ENCODE data around the gene KCNJ14.

KCNJ14 gene

DNA sequence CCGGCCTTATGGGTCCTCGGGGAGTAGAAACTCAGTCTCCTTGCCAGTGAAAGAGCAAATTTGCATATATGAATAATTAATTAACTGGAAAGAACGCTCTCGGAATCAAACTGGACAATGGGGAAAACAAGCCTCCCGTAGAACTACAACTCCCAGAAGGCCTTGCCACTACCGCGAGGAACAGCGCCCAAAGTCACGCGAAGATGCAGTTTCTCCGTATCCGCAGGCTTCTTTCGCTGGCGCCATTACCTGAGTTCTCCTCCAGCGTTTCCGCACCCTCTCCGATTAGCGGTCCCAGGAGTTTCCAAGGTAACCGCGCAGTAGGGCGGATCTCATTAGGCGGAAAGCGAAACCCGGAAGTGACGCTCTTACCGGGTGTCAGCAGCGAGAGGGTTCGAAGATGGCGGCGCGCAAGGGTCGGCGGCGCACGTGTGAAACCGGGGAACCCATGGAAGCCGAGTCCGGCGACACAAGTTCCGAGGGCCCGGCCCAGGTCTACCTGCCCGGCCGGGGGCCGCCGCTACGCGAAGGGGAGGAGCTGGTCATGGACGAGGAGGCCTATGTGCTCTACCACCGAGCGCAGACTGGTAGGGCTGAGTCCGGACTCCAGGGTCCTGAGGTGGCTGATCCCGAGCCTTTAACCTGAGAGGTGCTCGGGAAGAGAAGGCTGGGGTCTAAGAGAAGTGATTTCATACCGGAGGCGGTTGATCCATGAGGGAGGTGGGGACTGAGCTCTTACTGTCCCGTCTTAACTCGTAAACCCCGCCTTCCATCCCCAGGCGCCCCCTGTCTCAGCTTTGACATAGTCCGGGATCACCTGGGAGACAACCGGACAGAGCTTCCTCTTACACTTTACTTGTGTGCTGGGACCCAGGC is 9.5 kb upstream of the KCNJ14 start, which contains the start of gene GRWD1:
TSS of gene GRWD1 (plus strand) at position 378 of the 876 bp plus-strand sequence. CDS start at position 401, 23 bp downstream.
- peak; percentile 99 for FAIRE-seq

DNA sequence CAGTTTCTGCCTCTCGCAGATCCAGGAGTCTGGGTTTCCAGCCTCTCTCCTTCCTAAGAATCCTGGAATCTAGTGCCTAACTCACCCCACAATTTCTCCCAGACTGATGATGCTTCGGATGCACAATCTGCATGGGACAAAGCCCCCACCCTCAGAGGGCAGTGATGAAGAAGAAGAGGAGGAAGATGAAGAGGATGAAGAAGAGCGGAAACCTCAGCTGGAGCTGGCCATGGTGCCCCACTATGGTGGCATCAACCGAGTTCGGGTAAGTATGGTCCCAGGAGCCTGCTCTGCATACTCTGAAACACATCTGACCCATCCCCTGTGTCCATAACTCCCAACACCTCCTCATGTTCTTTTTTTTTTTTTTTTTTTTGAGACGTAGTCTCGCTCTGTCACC is 8.8 kb upstream of the KCNJ14 start:
- no peak for FAIRE-seq

DNA sequence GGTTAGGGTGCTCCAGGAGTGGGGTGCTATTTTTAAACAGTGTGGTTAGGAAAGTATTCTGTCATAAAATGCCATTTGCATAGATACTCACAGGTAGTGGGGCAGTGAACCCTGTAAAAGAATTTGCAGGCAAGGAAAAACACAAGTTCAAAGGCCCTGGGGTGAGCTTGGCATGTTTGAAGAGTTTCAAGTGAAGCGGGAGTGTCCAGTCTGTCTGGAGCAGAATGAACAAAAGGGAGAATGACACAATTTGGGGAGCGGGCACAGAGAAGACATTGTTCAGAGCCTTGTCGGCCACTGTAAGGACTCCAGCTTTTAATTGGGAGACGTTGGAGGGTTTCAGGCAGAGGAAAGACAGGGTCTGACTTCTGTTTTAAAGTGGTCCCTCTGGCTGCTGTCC is 6.8 kb upstream of the KCNJ14 start:
- FAIRE-seq, result no peak

DNA sequence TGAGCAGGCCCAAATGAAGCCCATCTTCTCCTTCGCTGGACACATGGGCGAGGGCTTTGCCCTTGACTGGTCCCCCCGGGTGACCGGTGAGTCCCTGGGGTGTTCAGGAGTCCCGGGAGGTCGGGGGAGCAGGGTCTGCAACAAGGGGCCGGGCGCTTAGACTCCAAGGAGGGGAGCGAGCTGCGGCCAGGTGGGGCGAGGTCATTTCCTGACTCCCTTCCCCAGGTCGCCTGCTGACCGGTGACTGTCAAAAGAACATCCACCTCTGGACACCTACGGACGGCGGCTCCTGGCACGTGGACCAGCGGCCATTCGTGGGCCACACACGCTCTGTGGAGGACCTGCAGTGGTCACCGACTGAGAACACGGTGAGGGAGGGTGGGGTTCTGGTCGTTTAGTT is 4.9 kb upstream of the KCNJ14 start:
- no peak for FAIRE-seq

DNA sequence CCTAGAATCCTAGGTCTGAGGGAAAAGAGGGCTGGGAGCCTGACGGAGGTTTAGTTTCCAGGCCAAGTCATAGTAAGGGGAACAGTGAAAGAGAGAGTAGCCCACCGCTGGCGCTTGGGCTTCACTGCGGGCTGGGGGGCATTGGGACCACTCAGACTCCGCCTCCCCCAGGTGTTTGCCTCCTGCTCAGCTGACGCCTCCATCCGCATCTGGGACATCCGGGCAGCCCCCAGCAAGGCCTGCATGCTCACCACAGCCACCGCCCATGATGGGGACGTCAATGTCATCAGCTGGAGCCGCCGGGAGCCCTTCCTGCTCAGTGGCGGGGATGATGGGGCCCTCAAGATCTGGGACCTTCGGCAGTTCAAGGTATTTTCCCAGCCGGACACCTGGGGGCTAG is 4.5 kb upstream of the KCNJ14 start:
- no peak for FAIRE-seq

DNA sequence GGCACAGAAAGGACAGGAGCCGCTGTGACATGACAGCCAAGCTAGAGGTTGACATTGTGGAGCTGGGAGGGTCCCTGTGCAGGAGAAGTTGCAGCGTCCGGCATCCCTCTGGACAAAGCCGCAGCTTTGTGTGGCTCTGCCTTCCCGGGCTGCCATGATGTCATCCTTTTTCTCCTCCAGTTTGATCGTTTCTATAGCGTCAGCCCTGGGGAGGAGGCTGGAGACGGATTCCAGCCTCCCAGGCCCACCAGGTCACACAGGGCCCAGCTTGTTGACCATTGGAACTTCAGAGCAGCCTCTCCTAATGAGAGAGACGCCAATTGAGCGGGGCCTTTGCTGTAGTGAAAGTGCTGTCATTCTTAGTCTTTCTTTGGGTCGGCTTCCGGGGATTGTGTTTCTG is 3.8 kb upstream of the KCNJ14 start:
- no peak for FAIRE-seq

DNA sequence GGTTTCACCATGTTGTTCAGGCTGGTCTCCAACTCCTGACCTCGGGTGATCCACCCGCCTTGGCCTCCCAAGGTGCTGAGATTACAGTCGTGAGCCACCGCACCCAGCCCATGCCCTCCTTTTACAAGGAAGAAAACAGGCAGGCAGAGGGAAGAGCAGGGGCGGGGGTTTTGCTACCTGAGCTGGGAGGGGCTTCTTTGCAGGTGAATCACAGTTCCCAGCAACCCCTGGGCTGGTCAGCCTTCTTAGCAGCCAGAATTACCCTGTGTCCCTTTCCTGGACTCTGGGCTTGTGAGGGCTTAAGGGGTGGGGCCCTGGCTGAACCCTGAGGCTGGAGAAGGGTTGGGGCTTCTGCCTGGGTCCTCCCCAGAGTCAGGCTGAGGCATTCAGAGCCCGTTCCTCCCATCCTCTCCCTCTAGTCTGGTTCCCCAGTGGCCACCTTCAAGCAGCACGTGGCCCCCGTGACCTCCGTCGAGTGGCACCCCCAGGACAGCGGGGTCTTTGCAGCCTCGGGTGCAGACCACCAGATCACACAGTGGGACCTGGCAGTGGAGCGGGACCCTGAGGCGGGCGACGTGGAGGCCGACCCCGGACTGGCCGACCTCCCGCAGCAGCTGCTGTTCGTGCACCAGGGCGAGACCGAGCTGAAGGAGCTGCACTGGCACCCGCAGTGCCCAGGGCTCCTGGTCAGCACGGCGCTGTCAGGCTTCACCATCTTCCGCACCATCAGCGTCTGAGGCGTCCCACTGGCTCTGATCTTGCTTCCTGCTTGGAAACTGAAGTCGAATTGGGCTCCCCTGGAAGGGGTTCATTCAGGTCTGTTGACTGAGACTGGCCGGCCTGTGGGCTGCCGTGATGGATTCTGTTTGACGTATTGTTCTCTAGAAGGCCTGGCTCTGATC is 2.8 kb upstream of the KCNJ14 start:
- no peak for FAIRE-seq

DNA sequence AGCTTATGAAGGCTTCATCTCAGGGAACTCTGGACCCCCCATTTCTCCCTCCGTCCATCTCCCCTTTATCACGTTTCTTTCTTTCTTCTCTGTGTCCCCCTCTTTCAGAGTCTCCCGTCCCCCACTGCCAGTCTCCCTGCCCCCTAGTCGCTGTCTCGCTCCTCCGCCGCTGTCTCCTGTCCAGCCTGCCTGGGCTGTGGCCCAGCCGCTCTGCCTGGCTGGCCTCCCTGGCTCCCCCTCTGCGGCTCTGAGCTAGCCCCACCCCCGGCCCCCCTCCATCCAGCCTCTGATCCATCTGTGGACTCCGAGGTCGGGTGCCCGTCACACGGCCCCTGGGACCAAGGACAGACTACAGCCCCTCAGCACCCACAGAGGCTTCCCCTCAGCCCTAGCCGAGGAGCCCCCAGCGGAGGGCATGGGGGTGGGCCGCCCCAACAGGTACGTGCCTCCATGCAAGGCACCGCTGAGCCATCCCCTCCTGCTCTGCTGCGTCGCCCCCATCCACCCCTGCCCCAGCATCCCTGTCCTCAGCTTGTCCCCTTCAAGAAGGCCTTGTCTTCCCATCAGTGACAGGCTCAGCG is 1.1 kb upstream of the KCNJ14 start:
- FAIRE-seq, result no peak

DNA sequence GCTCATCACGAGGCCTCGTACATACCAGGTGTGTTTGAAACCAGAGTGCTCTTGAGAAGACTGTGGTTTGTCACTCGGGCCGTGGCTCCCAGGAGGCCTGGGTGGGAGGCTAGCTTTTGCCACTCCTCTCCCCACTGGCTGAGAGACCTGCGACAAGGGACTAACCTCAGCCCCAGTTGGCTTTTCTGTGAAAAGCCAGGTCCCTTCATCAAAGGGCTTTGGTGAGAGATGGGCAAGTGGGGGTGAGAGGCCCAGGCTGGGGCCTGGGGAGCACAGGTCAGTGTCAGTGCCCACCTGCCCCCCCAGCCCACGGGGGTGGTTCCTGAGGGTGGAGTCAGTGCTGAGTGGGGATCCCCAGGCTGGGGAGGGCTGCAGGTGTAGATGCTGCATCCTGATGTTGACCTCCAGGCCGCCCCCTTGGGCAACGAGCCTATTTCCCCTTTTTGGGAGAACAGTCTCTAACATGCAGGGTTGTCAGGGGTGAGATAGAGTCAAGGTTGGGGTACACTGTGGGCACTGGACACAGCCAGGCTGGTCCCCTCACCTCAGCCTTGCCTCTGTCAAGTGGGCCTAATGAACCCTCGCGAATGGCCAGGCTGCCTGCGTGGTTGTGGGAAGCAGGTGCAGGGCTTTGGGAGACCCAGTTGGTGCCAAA is 661 bp downstream of the KCNJ14 start:
- FAIRE-seq, result no peak

DNA sequence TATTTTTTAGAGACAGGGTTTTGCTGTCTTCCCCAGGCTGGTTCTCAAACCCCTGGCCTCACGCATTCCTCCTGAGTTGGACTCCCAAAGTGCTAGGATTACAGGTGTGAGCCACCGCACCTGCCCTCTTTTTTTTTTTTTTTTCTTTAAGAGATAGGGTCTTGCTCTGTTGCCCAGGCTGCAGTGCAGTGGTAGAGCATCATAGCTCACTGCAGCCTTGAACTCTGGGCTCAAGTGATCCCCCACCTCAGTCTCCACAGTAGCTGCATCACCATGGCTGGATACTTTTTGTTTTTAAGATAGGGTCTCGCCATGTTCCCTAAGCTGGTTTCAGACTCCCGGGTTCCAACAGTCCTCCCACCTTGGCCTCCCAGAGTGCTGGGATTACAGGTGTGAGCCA is 1.5 kb downstream of the KCNJ14 start:
- no peak for FAIRE-seq

DNA sequence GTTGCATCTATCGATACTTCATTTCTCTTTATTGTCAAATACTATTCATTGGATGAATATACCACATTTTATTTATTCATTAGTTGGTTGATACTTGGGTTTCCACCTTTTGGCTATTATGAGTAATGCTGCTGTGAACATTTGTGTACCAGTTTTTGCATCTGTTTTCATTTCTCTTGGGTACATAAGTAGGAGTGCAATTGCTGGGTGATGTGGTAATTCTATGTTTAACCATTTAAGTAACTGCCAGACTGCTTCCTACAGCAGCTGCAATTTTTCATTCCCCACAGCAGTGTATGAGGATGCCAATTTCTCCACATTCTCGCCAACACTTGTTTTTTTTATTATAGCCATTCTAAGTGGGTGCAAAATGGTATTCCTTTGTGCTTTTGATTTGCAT is 2.6 kb downstream of the KCNJ14 start:
- FAIRE-seq, result no peak

DNA sequence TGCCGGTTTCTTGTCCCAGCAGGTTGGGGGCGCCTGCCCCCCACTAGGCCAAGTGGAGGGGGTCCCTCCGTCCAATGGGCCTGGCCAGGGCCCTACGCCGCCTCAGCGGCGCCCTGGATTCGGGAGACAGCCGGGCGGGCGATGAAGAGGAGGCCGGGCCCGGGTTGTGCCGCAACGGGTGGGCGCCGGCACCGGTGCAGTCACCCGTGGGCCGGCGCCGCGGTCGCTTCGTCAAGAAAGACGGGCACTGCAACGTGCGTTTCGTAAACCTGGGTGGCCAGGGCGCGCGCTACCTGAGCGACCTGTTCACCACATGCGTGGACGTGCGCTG is 6.2 kb downstream of the KCNJ14 start:
- FAIRE-seq, result no peak

DNA sequence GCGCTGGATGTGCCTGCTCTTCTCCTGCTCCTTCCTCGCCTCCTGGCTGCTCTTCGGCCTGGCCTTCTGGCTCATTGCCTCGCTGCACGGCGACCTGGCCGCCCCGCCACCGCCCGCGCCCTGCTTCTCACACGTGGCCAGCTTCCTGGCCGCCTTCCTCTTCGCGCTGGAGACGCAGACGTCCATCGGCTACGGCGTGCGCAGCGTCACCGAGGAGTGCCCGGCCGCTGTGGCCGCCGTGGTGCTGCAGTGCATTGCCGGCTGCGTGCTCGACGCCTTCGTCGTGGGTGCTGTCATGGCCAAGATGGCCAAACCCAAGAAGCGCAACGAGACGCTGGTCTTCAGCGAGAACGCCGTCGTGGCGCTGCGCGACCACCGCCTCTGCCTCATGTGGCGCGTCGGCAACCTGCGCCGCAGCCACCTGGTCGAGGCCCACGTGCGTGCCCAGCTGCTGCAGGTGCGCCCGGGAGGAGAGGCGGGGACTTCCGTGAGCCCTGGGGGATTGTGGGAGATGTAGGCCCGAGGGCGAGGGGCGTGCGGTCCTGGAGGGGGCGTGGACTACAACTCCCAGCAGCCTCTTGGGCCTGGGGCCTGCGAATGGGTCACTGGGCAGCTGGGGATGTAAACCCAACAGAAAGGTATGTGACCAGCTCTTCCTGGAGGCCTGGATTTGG is 6.7 kb downstream of the KCNJ14 start:
- FAIRE-seq, result no peak

DNA sequence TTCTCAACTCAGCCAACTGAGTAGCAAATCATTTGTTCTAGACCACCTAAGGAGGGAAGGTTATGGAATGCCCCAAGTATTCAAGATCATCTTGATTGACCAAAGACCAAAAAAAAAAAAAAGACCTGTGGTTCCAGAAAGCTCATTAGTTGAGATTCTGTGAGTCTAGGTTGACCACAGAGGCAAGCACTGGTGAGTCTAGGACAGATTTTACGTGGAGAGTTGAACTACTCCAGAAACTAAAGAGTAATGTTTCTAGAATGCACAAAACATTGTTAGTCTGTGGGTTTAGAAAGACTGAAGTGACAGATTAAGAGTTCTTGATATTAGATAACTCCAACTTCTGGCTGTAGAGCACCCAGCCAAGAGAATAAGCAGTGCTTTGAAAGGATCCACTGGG is 9.8 kb downstream of the KCNJ14 start:
- FAIRE-seq, result no peak

DNA sequence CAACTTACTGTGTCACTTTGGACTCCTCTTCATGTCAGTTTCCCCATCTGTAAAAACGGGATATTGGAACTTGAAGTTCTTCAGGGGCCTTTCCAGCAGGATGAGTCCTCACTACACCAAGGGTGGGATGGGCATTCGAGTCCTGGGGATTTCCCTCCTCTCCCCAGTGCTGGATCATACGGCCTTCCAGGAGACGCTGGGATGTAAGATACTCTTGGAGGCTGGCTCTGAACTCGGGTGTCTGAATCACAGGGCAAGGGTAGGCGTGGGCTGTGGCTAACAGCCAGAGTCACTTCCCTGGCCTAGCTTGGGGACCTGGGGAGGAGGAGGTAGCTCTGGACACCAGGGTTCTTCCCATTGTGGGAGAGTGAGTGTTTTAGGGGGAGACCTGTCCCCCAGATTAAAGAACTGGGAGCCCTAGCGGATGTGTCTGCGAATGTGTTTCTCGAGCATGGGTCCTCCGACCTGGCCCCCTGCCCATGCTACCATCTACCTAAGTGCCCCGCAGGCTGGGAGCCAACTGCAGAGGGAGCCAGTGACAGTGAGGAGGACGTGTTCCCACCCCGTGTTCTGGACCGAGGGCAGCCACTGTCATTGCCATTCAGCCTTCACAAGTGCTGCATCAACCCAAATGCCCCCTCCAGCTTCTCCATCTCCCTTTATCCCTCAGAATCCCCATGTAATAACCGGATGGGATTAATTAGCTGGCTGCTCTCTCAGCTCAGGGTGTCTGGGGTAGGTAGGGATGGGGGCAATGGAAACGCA is 11.4 kb downstream of the KCNJ14 start:
- FAIRE-seq, result no peak

DNA sequence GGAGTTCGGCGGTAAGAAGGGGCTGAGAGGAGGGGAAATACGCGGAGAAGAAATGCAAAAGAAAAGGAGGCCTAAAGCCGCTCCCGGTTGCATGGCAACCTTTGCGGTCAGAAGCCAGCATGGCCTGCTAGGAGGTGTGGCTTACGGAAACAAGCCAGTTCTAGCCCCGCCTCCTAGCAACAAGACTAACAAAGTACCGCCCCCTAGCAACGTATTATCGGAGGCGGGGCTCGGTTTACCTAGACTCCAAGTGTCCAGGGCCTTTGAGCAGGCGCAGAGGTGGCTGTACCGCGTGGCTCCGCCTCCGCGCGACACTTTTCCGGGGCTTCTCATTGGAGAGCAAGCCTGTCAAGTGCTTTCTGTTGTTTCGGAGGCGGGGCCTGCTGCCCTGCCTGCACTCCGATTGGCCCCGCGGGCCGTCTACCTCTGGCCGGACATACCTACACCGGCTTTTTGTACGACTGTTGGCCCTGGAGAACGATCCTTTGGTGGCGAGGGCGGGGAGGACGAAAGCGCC is 13.5 kb downstream of the KCNJ14 start:
- peak; percentile 96 for FAIRE-seq

DNA sequence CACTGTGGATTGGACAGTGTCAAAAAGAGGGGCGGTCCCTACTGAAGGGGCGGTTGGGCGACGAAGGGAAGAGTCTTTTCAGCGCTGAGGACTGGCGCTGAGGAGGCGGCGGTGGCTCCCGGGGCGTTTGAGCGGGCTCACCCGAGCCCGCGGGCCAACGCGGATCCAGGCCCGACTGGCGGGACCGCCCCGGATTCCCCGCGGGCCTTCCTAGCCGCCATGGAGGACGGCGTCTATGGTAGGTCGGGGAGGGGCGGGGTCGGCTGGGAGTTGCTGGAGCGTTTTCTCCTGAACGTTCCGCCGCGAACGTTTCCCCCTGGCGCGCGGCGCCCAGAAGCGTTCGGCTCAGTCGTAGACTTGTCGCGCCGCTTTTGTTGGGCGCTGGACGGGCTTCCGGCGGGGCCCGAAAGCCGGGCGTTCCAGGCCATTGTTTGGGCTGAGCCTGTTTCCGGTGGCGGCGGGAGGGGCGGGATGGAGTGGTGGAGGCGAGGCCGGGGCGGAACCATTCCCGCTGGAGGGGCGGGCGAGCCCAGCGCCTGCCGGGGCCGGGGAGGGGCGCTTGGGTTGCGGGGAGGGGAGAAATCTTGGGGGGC is 14.0 kb downstream of the KCNJ14 start, which contains the start of gene CYTH2:
TSS of gene CYTH2 (plus strand) at position 81 of the 593 bp plus-strand sequence. CDS start at position 220, 139 bp downstream.
- no peak for FAIRE-seq

DNA sequence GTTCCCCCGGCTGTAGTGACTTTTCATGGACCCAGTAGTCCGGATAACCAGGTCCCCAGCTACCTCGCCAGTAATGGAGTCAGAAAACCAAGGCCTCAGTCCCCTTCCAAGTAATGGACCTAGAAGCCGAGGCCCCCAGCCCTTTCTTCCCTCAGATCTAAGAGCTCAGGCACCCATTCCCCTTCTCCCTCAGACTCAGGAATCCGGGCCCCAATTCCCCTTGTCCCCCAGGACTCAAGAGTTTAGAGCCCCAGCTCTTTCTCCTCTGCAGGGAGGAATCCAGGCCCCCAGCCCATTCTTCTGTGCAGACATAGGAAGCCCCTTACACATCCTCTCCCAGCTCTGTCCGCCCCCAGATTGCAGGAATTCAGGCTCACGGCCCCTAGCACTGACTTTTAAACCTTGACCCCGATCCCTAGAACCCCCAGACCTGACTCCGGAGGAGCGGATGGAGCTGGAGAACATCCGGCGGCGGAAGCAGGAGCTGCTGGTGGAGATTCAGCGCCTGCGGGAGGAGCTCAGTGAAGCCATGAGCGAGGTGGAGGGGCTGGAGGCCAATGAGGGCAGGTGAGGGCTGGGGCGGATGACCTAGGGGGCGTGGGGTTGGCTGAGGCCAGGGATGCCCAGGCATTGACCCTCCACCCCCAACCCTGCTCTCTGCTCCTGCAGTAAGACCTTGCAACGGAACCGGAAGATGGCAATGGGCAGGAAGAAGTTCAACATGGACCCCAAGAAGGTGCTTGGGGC is 14.7 kb downstream of the KCNJ14 start:
- FAIRE-seq, result no peak

DNA sequence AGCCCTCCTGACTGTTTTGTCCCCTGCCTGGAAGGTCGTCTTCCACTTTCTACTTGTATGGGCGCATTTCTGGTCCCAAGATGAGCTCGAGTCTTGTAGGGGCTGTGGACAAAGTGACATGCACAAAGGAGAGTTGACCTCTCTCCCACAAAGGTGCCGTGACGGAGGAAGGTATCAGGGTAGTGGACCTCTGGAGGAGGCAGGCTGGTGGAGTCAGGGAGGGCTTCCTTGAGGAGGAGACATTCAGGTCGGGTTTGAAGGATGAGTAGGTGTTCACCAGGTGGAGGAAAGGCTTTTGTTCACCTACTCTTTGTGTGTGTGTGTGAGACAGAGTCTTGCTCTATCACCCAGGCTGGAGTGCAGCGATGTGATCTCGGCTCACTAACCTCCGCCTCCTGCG is 15.5 kb downstream of the KCNJ14 start:
- no peak for FAIRE-seq

DNA sequence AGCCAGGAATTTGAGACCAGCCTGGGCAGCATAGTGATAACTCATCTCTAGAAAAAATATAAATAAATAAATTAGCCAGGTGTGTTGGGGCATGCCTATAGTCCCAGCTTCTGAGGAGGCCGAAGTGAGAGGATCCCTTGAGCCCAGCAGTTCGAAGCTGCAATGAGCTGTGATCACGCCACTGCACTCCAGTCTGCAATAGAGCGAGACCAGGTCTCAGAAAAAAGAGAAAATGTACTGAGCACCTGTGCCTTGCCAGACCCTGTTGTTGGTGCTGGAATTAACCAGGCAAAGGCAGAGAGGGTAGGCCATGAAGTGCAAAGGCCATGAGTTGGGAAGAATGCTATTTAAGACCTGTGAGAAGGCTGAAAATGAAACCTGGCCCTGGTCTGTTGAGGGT is 16.5 kb downstream of the KCNJ14 start:
- no peak for FAIRE-seq
